ENCODE results near the gene ALG12.

The ALG12 gene

DNA sequence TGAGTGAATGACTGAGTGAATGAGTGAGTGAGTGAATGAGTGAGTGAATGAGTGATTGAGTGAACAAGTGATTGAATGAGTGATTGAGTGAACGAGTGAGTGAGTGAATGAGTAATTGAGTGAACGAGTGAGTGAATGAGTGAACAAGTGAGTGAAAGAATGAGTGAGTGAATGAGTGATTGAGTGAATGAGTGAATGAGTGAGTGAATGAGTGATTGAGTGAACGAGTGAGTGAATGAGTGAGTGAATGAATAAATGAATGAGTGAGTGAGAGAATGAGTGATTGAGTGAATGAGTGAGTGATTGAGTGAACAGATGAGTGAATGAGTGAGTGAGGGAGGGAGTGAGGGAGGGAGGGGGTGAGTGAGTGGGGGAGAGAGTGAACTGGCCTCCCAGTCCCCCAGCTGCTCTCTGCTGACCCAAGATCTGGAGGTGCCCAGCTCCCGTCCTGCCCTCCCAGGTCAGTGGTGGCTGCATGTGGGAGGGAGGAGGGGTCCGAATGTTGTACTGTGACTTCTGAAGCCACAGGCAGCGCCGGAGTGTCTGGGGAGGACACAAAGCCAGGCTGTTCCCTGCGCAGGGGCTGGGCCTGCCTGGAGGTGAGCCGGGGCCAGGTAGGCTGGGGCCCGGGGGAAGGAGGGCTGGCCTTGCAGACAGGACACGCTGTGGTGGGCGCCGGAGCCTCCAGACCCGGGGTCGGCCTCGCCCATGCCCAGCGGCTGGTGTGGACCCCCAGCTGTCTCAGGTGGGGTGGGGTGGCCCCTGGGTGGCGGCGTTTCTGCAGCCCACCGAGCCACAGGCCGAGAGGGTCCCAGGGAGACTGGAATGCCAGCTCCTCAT is 24.5 kb upstream of the ALG12 start:
- H3K4me1 ChIP-seq (ENCODE audit: control insufficient read depth, insufficient read depth, low read length): peaks cover 12% of the 10 kb centered on the region
- H3K27me3 ChIP-seq (ENCODE audit: control insufficient read depth, insufficient read depth, low read length): no peaks in the 10 kb centered on the region
- H3K9ac ChIP-seq (ENCODE audit: low read depth, low read length): no peak overlapping the region
- no peaks in the 10 kb centered on the region for H3K36me3 ChIP-seq (ENCODE audit: control insufficient read depth, insufficient read depth, low read length)
- H3K27ac ChIP-seq (ENCODE audit: low read depth, low read length): no peak overlapping the region
- H3K9me3 ChIP-seq (ENCODE audit: control insufficient read depth, insufficient read depth, low read length): no peaks in the 10 kb centered on the region; the same call in 1 of the 2 replicates
- no peak overlapping the region for H3K4me3 ChIP-seq (ENCODE audit: low read depth, low read length)

DNA sequence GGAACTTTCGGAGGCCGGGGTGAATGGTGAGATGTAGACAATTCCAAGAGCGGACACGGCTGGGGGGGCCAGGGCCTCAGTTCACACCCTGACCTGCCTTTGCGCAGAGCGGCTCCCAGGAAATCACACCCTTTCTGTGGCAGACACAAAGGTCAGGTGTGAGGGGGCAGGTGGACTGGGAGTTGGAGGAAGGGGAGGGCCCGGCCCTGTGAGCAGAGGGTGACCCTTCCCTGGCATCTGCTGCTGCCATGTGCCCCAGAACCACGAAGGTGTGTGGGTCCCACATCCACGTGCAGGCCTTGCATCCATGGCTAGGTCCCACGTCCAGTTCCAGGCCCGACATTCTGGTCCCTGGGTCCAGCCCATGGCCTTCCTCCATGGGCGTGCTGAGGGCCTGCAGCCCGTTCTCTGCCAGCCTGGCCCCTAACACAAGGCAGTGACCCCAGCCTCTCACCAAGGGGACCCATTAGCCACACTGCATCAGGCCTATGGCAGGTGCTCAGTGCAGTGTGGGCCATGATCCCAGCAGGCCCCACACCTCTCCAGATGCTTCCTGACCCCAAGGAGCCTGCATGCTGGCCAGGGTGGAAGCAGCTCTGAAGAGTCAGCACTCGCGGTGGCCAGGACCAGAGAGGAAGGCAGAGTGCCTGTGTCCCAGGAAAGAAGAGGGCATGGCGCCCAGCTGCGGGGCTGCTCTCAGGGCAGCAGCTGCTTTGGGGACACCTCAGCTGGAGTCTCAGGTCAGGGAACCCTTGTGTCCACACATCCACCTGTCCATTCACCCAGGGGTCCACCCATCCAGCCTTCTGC is 23.5 kb upstream of the ALG12 start:
- H3K36me3 ChIP-seq (ENCODE audit: control insufficient read depth, insufficient read depth, low read length): no peaks in the 10 kb centered on the region

DNA sequence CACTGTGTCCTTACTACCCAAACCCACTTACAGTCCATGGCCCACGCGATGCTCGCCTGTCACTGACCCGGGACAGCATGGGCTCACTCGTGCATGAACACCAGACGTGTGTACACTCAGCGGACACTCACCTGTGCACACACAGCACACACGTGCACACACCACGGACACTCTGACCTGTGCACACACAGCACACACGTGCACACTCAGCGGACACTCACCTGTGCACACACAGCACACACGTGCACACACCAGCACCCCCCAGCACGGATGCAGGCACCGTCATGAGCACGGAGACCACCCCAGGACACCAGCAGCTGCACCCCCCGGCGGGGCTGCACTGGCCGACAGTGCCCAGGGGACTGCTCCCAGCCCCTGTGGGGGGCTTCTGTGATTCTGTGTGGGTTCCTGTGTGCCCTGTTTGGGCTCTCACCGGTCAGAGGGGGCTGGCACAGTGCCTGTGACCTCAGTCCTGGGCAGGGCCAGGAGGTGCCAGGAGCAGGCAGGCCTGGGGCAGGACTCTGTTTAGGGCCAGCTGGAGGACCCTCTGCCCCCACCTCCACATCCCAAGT is 20.4 kb upstream of the ALG12 start:
- Histone ChIP-seq H3K9ac (ENCODE audit: low read depth, low read length) (no peak overlapping the region), H3K36me3 (ENCODE audit: control insufficient read depth, insufficient read depth, low read length) (no peaks in the 10 kb centered on the region), H3K4me1 (ENCODE audit: control insufficient read depth, insufficient read depth, low read length) (peaks cover 10% of the 10 kb centered on the region; the same call in 1 of the 2 replicates), H3K27ac (ENCODE audit: low read depth, low read length) (no peak overlapping the region), H3K9me3 (ENCODE audit: control insufficient read depth, insufficient read depth, low read length) (no peaks in the 10 kb centered on the region; the same call in 1 of the 2 replicates), H3K4me3 (ENCODE audit: low read depth, low read length) (no peak overlapping the region), H3K27me3 (ENCODE audit: control insufficient read depth, insufficient read depth, low read length) (no peaks in the 10 kb centered on the region)

More for the DNA sequence above, 23.5 kb upstream of the ALG12 start:
- H3K9me3 ChIP-seq (ENCODE audit: control insufficient read depth, insufficient read depth, low read length): no peaks in the 10 kb centered on the region; the same call in 1 of the 2 replicates
- no peak overlapping the region for H3K9ac ChIP-seq (ENCODE audit: low read depth, low read length)
- peaks cover 7% of the 10 kb centered on the region for H3K4me1 ChIP-seq (ENCODE audit: control insufficient read depth, insufficient read depth, low read length)
- no peak overlapping the region for H3K4me3 ChIP-seq (ENCODE audit: low read depth, low read length)
- no peaks in the 10 kb centered on the region for H3K27me3 ChIP-seq (ENCODE audit: control insufficient read depth, insufficient read depth, low read length)
- no peak overlapping the region for H3K27ac ChIP-seq (ENCODE audit: low read depth, low read length)

DNA sequence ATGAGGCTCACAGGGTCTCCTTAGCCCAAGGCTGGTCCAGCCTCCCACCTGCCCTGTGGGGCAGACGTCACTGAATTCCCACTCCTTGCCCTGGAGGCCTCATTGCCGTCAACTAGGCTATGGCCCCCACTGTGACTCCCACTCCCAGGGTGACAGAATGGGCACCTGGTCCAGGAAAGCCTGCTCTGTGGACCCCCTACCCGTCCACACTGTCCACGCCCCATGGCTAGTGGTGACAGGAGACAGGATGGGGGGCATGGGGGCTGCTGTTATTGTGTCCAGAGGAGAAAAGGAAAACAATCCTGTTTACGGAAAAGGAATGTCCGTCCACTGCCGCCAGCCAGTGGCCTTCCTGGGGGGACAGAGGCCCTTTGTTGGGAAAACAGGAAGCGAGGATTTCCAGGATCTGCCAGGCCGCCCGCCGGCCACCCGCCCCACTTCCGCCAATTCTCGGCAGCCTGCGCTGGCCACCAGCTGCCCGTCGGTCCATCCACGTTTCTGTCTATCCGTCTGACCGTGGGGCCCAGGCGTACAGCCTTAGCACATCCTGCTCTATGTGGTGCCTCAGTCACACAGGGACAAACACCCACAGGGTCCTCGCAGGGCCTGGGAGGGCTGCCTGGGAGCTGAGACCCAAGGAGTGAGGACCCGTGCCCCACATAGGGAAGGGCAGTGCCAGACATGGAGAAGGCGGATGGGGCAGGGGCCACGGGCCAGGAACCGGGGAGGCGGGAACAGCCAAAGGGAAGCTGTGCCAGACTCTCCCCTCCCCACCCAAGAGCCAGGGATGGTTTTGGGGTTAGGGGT is 19.7 kb upstream of the ALG12 start:
- peaks cover 10% of the 10 kb centered on the region; the same call in 1 of the 2 replicates for H3K4me1 ChIP-seq (ENCODE audit: control insufficient read depth, insufficient read depth, low read length)
- no peaks in the 10 kb centered on the region; the same call in 1 of the 2 replicates for H3K9me3 ChIP-seq (ENCODE audit: control insufficient read depth, insufficient read depth, low read length)
- no peaks in the 10 kb centered on the region for H3K36me3 ChIP-seq (ENCODE audit: control insufficient read depth, insufficient read depth, low read length)
- H3K27me3 ChIP-seq (ENCODE audit: control insufficient read depth, insufficient read depth, low read length): no peaks in the 10 kb centered on the region
- no peak overlapping the region for H3K4me3 ChIP-seq (ENCODE audit: low read depth, low read length)
- H3K9ac ChIP-seq (ENCODE audit: low read depth, low read length): no peak overlapping the region
- H3K27ac ChIP-seq (ENCODE audit: low read depth, low read length): no peak overlapping the region

DNA sequence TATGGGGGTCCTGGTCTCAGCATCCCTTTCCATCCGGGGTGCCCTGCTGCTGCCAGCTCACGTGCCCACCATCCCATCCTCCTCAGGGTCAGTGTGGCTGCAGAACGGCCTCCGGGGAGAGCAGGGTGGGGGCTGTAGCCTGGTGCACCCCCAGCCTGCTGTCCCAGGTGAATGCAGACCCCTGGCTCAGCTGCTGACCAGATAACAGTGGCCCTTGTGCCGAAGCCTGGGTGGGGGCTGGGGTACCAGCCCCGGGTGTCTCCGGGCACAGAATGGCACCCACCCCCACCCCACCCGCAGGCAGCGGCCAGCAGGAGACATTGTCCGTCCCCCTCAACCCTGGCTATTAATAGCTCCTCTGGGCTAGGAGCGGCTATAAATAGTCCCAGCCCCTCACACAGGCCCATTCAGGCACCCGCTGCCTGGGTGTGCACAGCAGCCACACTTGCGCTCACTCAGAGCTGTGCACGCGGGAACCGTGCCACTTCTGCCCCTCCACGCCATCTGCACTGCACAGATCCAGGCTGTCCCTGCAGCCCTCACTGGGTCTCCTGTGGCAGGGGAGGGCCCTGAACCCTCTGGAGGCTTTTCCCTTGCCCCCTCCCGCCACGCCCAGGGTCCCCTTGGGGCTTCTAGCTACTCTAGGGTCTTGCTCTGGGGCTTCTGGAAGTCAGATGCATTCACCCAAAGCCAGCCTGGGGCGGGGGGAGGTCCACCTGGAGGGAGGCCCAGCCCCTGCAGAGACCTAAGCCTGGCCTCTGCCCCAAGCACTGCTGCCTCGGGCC is 18.9 kb upstream of the ALG12 start:
- no peak overlapping the region for H3K4me3 ChIP-seq (ENCODE audit: low read depth, low read length)
- H3K9me3 ChIP-seq (ENCODE audit: control insufficient read depth, insufficient read depth, low read length): no peaks in the 10 kb centered on the region; the same call in 1 of the 2 replicates
- H3K9ac ChIP-seq (ENCODE audit: low read depth, low read length): no peak overlapping the region
- H3K27me3 ChIP-seq (ENCODE audit: control insufficient read depth, insufficient read depth, low read length): no peaks in the 10 kb centered on the region
- H3K36me3 ChIP-seq (ENCODE audit: control insufficient read depth, insufficient read depth, low read length): no peaks in the 10 kb centered on the region
- H3K4me1 ChIP-seq (ENCODE audit: control insufficient read depth, insufficient read depth, low read length): peaks cover 10% of the 10 kb centered on the region; the same call in 1 of the 2 replicates
- H3K27ac ChIP-seq (ENCODE audit: low read depth, low read length): no peak overlapping the region

DNA sequence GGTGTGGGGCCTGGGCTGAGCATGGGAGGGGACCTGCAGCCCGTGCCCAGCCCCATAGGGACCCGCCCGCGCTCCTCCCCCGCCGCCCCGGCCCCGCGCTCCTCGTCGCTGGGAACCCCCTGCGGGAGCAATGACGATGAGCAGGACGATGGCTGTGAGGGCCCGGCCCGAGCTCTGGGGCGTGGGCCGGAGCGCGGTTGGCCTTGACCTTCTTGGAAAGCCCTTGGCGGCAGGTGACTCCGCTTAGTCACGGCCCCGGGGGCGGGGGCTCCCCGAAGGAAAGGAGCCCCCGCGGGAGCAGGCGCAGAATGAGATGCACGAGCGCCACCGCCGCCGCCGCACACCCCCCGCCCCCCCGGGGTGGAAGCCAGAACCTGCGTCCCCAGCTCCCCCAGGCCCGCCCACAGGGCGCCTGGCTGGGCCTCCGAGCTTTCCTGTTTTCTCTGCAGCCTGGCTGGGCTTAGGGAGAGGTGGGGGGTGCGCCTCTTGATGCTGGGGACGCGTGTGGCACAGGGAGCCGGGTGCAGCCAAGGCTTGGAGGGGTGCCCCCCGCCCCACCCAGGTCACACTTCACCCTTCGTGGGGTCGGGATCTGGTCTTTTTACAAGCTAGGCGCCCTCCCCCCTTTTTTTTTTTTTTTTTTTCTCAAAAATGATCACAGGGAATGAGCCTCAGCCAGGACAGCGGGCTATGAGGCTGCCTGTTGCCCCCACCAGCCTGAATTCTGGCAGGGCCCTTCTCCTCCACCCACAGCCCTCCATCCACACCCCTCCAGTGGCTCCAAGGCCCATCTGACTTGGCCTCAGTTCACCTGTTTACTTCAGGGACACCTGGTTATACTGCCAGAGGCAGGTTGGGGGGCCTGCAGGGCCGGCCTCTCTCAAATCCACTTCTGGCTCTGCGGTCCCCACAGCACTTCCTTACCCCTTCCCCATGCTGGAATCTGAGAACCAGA is 18.1 kb upstream of the ALG12 start:
- Histone ChIP-seq H3K4me1 (ENCODE audit: control insufficient read depth, insufficient read depth, low read length) (peaks cover 10% of the 10 kb centered on the region; the same call in 1 of the 2 replicates), H3K27me3 (ENCODE audit: control insufficient read depth, insufficient read depth, low read length) (no peaks in the 10 kb centered on the region), H3K4me3 (ENCODE audit: low read depth, low read length) (peak overlapping the region; percentile 62; the same call in 1 of the 2 replicates), H3K9me3 (ENCODE audit: control insufficient read depth, insufficient read depth, low read length) (no peaks in the 10 kb centered on the region; the same call in 1 of the 2 replicates), H3K9ac (ENCODE audit: low read depth, low read length) (no peak overlapping the region), H3K27ac (ENCODE audit: low read depth, low read length) (peak overlapping the region; percentile 28), H3K36me3 (ENCODE audit: control insufficient read depth, insufficient read depth, low read length) (no peaks in the 10 kb centered on the region)

DNA sequence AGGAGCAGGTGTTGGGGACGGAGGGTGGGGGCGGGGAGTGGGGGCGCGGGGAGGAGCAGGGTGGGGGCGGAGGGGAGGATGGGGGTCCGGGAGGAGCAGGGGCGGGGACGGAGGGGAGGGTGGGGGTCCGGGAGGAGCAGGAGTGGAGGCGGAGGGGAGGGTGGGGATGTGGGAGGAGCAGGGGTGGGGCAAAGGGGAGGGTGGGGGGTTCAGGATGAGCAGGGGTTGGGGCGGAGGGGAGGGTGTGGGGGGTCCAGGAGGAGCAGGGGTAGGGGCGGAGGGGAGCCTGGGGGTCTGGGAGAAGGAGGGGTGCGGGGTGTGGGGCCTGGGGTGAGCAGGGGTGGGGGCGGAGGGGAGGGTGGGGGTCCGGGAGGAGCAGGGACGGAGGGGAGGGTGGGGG is 17.3 kb upstream of the ALG12 start:
- no peak overlapping the region for H3K9ac ChIP-seq (ENCODE audit: low read depth, low read length)
- peaks cover 5% of the 10 kb centered on the region for H3K27me3 ChIP-seq (ENCODE audit: control insufficient read depth, insufficient read depth, low read length)
- H3K4me1 ChIP-seq (ENCODE audit: control insufficient read depth, insufficient read depth, low read length): peaks cover 10% of the 10 kb centered on the region; the same call in 1 of the 2 replicates
- H3K36me3 ChIP-seq (ENCODE audit: control insufficient read depth, insufficient read depth, low read length): no peaks in the 10 kb centered on the region
- no peak overlapping the region for H3K4me3 ChIP-seq (ENCODE audit: low read depth, low read length)
- H3K9me3 ChIP-seq (ENCODE audit: control insufficient read depth, insufficient read depth, low read length): no peaks in the 10 kb centered on the region
- no peak overlapping the region for H3K27ac ChIP-seq (ENCODE audit: low read depth, low read length)

DNA sequence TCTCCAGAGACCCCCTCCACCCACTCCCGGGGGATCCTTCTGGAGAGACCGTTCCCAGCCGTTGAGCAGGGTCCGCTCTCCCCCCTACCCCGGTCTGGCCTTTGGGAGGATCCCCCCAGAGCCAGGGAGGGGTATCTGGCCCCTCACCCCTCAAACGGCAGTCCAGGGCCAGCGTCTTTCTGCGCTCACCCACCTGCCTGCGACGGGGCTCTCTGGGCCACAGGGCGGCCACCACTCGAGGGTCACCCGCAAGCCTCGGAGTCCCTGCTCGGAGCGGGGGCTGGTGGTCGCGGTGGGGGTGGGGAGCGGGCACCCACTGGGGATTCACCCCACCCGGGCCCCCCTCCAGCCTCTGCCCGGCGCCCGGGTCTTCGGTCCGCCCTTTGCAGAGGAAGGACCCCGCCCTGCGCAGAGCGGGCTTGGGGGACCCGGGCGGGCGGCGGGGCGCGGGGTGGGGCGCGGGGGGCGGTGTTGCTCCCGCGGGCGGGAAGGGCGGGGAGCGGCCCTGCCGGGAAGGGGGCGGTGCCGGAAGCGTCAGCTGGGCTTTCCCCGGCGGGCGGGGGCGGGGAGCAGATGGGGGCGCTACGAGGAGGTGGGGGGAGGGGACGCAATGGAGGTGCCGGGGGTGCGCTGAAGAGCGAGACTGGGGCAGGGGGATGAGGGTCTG is 16.8 kb upstream of the ALG12 start:
- Histone ChIP-seq H3K27ac (ENCODE audit: low read depth, low read length) (no peak overlapping the region), H3K4me1 (ENCODE audit: control insufficient read depth, insufficient read depth, low read length) (peaks cover 10% of the 10 kb centered on the region; the same call in 1 of the 2 replicates), H3K9me3 (ENCODE audit: control insufficient read depth, insufficient read depth, low read length) (no peaks in the 10 kb centered on the region), H3K4me3 (ENCODE audit: low read depth, low read length) (peak overlapping the region; percentile 27; the same call in 1 of the 2 replicates), H3K27me3 (ENCODE audit: control insufficient read depth, insufficient read depth, low read length) (peaks cover 11% of the 10 kb centered on the region), H3K36me3 (ENCODE audit: control insufficient read depth, insufficient read depth, low read length) (no peaks in the 10 kb centered on the region), H3K9ac (ENCODE audit: low read depth, low read length) (no peak overlapping the region)

Data from HUES48 (cell line).